ENCODE data around the gene GRIN2A.

GRCh38 chr16:9919460-9919859 lies 262.8 kb downstream of the GRIN2A start:
- no peak for TF ChIP-seq CTCF (optimal IDR thresholded peaks at IDR 0.05 in 1 of 3, IDR thresholded peaks at IDR 0.05 in 1 of 3, conservative IDR thresholded peaks at IDR 0.05 in 1 of 3; ENCODE audit: extremely low read depth in 1 of 3, insufficient read depth in 2 of 3, low read length in 3 of 3)
- TF ChIP-seq EZH2 (IDR thresholded peaks at IDR 0.05; ENCODE audit: low read length): no peak

All from keratinocyte (primary cell).